DND-41 (cell line): ENCODE data around the gene MPV17.
"Not testable (repeated sequence)": the region's sequence is repeated elsewhere in the genome, so short reads cannot be mapped to it uniquely, and the experiment has no call there.

ENCODE experiments used
- ATAC-seq: fragments of 200-7000 bp; cut with Tn5 transposase; 3 replicates; pipeline ENCODE4 v1.9.1; 2021; ENCODE audit warnings: low read depth; ENCODE audit not compliant: insufficient read depth
- DNase-seq: peaks from one replicate; pipeline ENCODE4 v3.0.0-alpha.2; 2020
- H2AFZ ChIP-seq: 2 replicates; pipeline ENCODE4 v1.6.0; 2012; ENCODE audit warnings: low read depth, low read length
- H3K27ac ChIP-seq: 2 replicates; pipeline ENCODE4 v1.5.1; 2012; ENCODE audit warnings: low read length, inconsistent platforms
- H3K27me3 ChIP-seq: fragments of 200-600 bp; sonication (generic); 2 replicates; pipeline ENCODE4 v1.6.0; 2012; ENCODE audit warnings: low read length, mild to moderate bottlenecking, inconsistent platforms; ENCODE audit not compliant: insufficient read depth, poor library complexity
- H3K36me3 ChIP-seq: 2 replicates; pipeline ENCODE4 v1.5.1; 2012; ENCODE audit warnings: low read length, inconsistent platforms; ENCODE audit not compliant: insufficient read depth
- H3K4me1 ChIP-seq: 2 replicates; pipeline ENCODE4 v1.5.1; 2012; ENCODE audit warnings: mild to moderate bottlenecking, low read length; ENCODE audit not compliant: insufficient read depth
- H3K4me2 ChIP-seq: 2 replicates; pipeline ENCODE4 v1.6.0; 2012; ENCODE audit warnings: mild to moderate bottlenecking, moderate library complexity, low read length, inconsistent platforms; ENCODE audit not compliant: insufficient read depth
- H3K4me3 ChIP-seq, 2 experiments: fragments of 200-600 bp in 1 of 2; shearing (Covaris generic) in 1 of 2; 2 replicates each; pipeline ENCODE4 v1.5.1; 2012 to 2016; ENCODE audit warnings: inconsistent platforms in 2 of 2, low read length in 2 of 2, mild to moderate bottlenecking in 2 of 2, low read depth in 1 of 2, moderate library complexity in 1 of 2
- H3K79me2 ChIP-seq: 2 replicates; pipeline ENCODE4 v1.6.0; 2012; ENCODE audit warnings: low read length, inconsistent platforms; ENCODE audit not compliant: insufficient read depth
- H3K9ac ChIP-seq: 2 replicates; pipeline ENCODE4 v1.6.0; 2012; ENCODE audit warnings: low read depth, mild to moderate bottlenecking, inconsistent platforms, low read length, moderate library complexity
- H3K9me3 ChIP-seq: 2 replicates; pipeline ENCODE4 v1.5.1; 2012; ENCODE audit warnings: low read length, moderate library complexity, mild to moderate bottlenecking, inconsistent platforms; ENCODE audit not compliant: insufficient read depth, severe bottlenecking
- H4K20me1 ChIP-seq: 2 replicates; pipeline ENCODE4 v1.6.0; 2012; ENCODE audit warnings: low read length; ENCODE audit not compliant: insufficient read depth
- CTCF ChIP-seq: IDR thresholded peaks from 2 replicates; pipeline ENCODE4 v1.5.1; 2012; ENCODE audit warnings: borderline replicate concordance, low read length, moderate library complexity, mild to moderate bottlenecking; ENCODE audit not compliant: poor library complexity, severe bottlenecking; ENCODE audit errors: extremely low read depth
- EZH2 ChIP-seq: IDR thresholded peaks from 3 replicates; pipeline ENCODE4 v1.6.1; 2012; ENCODE audit warnings: borderline replicate concordance, low read depth, mild to moderate bottlenecking, moderate library complexity, low read length, inconsistent platforms; ENCODE audit not compliant: severe bottlenecking

The MPV17 gene

GRCh38 chr2:27278010-27278409, 44.9 kb downstream of the MPV17 start:
- H3K4me3 ChIP-seq, result no peak overlapping the region
- peaks cover 8% of the 10 kb centered on the region; the same call in 1 of the 2 replicates for H3K4me1 ChIP-seq
- DNase-seq (no peak), ATAC-seq (no peak)
- no peak overlapping the region for H3K4me2 ChIP-seq
- H3K27ac ChIP-seq, result no peak overlapping the region
- no peaks in the 10 kb centered on the region for H4K20me1 ChIP-seq
- no peak overlapping the region for H3K9ac ChIP-seq
- H3K36me3 ChIP-seq, result no peaks in the 10 kb centered on the region
- TF ChIP-seq CTCF (no peak), EZH2 (no peak)
- H3K9me3 ChIP-seq, result no peaks in the 10 kb centered on the region
- no peaks in the 10 kb centered on the region for H3K79me2 ChIP-seq
- H3K27me3 ChIP-seq, result peaks cover 13% of the 10 kb centered on the region
- H2AFZ ChIP-seq, result no peak overlapping the region

- Histone ChIP-seq H3K4me3 (no peak within 1 kb of the TSS), H3K9ac (no peak within 1 kb of the TSS), H3K27ac (no peak within 1 kb of the TSS), H3K79me2 (no peaks in the 10 kb centered on the region), H3K4me1 (peaks cover 8% of the 10 kb centered on the region; the same call in 1 of the 2 replicates), H3K4me2 (no peak within 1 kb of the TSS), H3K36me3 (no peaks in the 10 kb centered on the region), H4K20me1 (no peaks in the 10 kb centered on the region), H2AFZ (no peak within 1 kb of the TSS), H3K9me3 (no peaks in the 10 kb centered on the region), H3K27me3 (no peaks in the 10 kb centered on the region)
- no peak for DNase-seq
- no peak for ATAC-seq
- TF ChIP-seq EZH2, result no peak
These were observed 47.4 kb downstream of the MPV17 start, which contains the start of gene DNAJC5G for GRCh38 chr2:27275211-27276150. Gene DNAJC5G, plus strand, starts transcription at chr2:27275433. Its CDS starts 1,296 bp downstream, at chr2:27276729.

GRCh38 chr2:27272537-27273522, 50.1 kb downstream of the MPV17 start:
- not testable (repeated sequence) for H3K27me3 ChIP-seq, H3K4me3 ChIP-seq, H3K4me2 ChIP-seq, H3K9me3 ChIP-seq, H3K27ac ChIP-seq, H3K4me1 ChIP-seq, H3K9ac ChIP-seq, H2AFZ ChIP-seq, H3K36me3 ChIP-seq, H3K79me2 ChIP-seq, H4K20me1 ChIP-seq
- DNase-seq (peak; percentile 25), ATAC-seq (peak; percentile 19; the same call in 1 of the 3 replicates)

- Histone ChIP-seq H3K4me3 (no peak overlapping the region), H3K27ac (no peak overlapping the region), H3K9me3 (no peaks in the 10 kb centered on the region), H4K20me1 (no peaks in the 10 kb centered on the region), H3K36me3 (no peaks in the 10 kb centered on the region), H3K4me2 (no peak overlapping the region), H3K27me3 (peaks cover 2% of the 10 kb centered on the region), H3K79me2 (no peaks in the 10 kb centered on the region), H2AFZ (no peak overlapping the region), H3K9ac (no peak overlapping the region), H3K4me1 (no peaks in the 10 kb centered on the region)
- TF ChIP-seq EZH2 (no peak), CTCF (no peak)
- ATAC-seq (no peak), DNase-seq (no peak)
These were observed 51.1 kb downstream of the MPV17 start for GRCh38 chr2:27271631-27272340.
